T-helper 17 cell (primary cell): ENCODE measurements around the gene HSPA14. TPM values are rescaled to one million over a fixed set of nuclear protein-coding genes. Genes with fewer than 3 reads are reported as not detected.

ENCODE experiments used
- ATAC-seq: fragments of 150-1000 bp; cut with Tn5 transposase; 2 replicates; pipeline ENCODE4 v1.10.0; 2021; ENCODE audit warnings: mild to moderate bottlenecking, moderate library complexity
- DNase-seq, 3 donors: peaks; one replicate each; pipeline versions ENCODE4 v3.0.0 to v3.0.0-alpha.2; 2020 to 2021
- H3K9me3 ChIP-seq: one replicate; pipeline ENCODE4 v1.7.0; 2013; ENCODE audit warnings: low read length, mild to moderate bottlenecking; ENCODE audit not compliant: control insufficient read depth, poor library complexity, severe bottlenecking
- H3K27ac Mint-ChIP-seq: one replicate; pipeline ENCODE4 v1.8.0; 2022; ENCODE audit warnings: mild to moderate bottlenecking, moderate library complexity, mixed read lengths
- H3K27me3 Mint-ChIP-seq: one replicate; pipeline ENCODE4 v1.8.0; 2022; ENCODE audit warnings: mixed read lengths
- H3K36me3 Mint-ChIP-seq: one replicate; pipeline ENCODE4 v1.8.0; 2022; ENCODE audit warnings: low read depth, mixed read lengths
- H3K4me1 Mint-ChIP-seq: one replicate; pipeline ENCODE4 v1.8.0; 2022; ENCODE audit warnings: mild to moderate bottlenecking, mixed read lengths
- H3K4me3 Mint-ChIP-seq: one replicate; pipeline ENCODE4 v1.8.0; 2022; ENCODE audit warnings: mild to moderate bottlenecking, moderate library complexity, mixed read lengths
- total RNA-seq, 4 donors: library from RNA in 2 of 4; stranded (reverse) in 2 of 4; gene quantifications; one replicate each; pipeline ENCODE4 v1.2.3 and lab custom pipeline; 2022 to 2026

The HSPA14 gene
- total RNA-seq, 2 donors from 2014 or later = 22.5 to 24.7 TPM

- H3K4me1 Mint-ChIP-seq = peaks cover 11% of the 10 kb centered on the region
- DNase-seq (no peak), ATAC-seq (no peak)
- no peak overlapping the region for H3K4me3 Mint-ChIP-seq
- peaks cover 20% of the 10 kb centered on the region for H3K36me3 Mint-ChIP-seq
- H3K9me3 ChIP-seq = peaks cover 10% of the 10 kb centered on the region
- H3K27ac Mint-ChIP-seq = no peak overlapping the region
- H3K27me3 Mint-ChIP-seq = no peaks in the 10 kb centered on the region
Measured at GRCh38 chr10:14916600-14916999, 78.5 kb downstream of the HSPA14 start.

GRCh38 chr10:14917827-14918226 is 79.7 kb downstream of the HSPA14 start:
- H3K9me3 ChIP-seq = peaks cover 10% of the 10 kb centered on the region
- Mint-ChIP-seq H3K27me3 (no peaks in the 10 kb centered on the region), H3K4me3 (no peak overlapping the region), H3K4me1 (peaks cover 10% of the 10 kb centered on the region), H3K27ac (no peak overlapping the region), H3K36me3 (peaks cover 23% of the 10 kb centered on the region)
- ATAC-seq = no peak
- DNase-seq = no peak

- DNase-seq = no peak
- Mint-ChIP-seq H3K27me3 (no peaks in the 10 kb centered on the region), H3K4me1 (peaks cover 10% of the 10 kb centered on the region), H3K4me3 (no peak overlapping the region), H3K27ac (no peak overlapping the region), H3K36me3 (peaks cover 23% of the 10 kb centered on the region)
- ATAC-seq = no peak
- H3K9me3 ChIP-seq = peaks cover 10% of the 10 kb centered on the region
Measured at GRCh38 chr10:14918964-14919363, 80.9 kb downstream of the HSPA14 start.

Other genes starting within 250 kb of the HSPA14 start
- gene FAM107B, start 63.4 kb upstream of the HSPA14 start, total RNA-seq = 100 to 1,000 TPM; 258 to 399 TPM
- 1 to 10 TPM in 1 of 2 donors, under 1 TPM in 1; 0.62 to 3.2 TPM for gene CDNF, start 269 bp upstream of the HSPA14 start, total RNA-seq
- gene MSANTD7, start within 50 bp of the HSPA14 start, total RNA-seq = 10 to 100 TPM; 22.2 to 23.2 TPM
- gene SUV39H2, start 40.6 kb downstream of the HSPA14 start, total RNA-seq = 1 to 10 TPM; 3.3 to 3.7 TPM
- gene DCLRE1C, start 115.8 kb downstream of the HSPA14 start, total RNA-seq = 10 to 100 TPM; 12.8 to 15.3 TPM
- gene MEIG1, start 121.1 kb downstream of the HSPA14 start, total RNA-seq = not detected
- gene OLAH, start 205.6 kb downstream of the HSPA14 start, total RNA-seq = 1 to 10 TPM in 1 of 2 donors, not detected in 1; 3.8 TPM